Hematopoietic multipotent progenitor cell treated with erythropoietin and hydrocortisone succinate and interleukin-3 and kit ligand, for 6 days (in vitro differentiated cells): ENCODE data around the gene R3HDM4.
A peak's percentile ranks its signal among the peaks of the same experiment; 100 is the strongest.

ENCODE experiments used
- DNase-seq: peaks from one replicate; pipeline ENCODE4 v3.0.0-alpha.2; 2015

R3HDM4 gene

DNA sequence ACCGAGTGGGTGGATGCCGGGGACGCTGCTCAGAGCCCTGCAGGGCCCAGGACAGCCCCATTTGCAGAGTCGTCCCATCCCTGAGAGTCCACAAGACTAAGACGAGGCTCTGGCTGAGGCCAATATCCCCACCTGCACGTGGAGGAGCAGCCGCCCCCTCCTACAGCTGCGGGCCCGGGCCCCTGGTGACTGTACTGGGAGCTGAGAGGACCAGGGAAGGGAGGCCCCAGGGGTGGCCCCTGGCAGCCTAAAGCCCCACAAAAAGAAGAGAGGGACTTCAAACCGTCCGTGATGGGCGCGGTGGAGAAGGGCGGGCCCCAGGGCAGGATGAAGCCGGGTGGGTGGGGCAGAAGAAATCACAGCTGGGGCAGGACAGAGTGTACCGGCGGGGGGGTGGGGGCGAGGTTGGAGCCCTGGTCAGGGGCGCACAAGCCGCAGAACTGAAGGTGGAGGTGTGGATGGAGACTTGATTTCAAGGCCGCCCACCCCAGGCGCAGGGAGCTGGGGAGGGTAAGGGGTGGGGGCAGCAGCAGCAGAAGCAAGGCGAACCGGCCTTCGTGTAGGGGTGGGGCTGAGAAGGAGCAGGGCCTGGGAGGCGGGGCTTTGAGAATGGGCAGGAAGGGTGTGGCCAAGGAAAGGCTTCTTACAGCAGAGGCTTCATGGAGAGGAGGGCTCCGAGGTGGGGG is 40.6 kb downstream of the R3HDM4 start:
- peak; percentile 98 for DNase-seq

DNA sequence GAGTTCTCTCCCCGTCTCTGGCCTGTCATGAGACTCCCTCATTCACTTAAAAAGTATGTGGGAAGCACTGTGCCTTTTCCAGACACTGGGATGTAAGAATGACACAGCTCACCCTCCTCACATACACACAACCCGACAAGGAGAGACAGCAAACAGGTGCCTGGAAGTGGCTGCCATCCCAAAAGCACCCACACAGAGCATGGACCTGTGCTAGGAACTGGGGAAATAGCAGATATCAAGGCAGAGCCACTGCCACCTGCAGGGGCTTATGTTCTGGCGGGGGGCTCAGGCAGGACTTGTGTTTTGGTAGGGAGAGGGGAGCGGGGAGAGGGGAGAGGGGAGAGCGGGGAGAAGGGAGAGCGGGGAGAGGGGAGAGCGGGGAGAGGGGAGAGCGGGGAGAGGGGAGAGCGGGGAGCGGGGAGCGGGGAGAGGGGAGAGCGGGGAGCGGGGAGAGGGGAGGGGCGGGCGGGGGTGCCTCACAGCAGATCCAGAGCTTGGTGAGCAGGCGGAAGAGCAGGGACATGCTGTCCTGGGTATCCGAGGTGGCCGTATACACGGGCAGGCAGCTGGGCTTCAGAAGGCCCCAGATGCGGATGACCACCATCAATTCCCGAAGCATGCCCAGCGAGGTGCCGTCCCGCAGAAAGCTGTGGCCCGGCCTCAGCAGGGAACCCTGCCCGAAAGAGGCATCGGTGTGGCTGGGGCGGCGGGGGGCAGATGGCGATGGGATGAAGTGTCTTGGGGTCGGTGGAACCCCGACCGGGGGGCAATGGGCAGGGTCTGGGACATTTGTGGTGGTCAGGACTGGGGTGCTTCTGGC is 41.4 kb downstream of the R3HDM4 start:
- no peak for DNase-seq

DNA sequence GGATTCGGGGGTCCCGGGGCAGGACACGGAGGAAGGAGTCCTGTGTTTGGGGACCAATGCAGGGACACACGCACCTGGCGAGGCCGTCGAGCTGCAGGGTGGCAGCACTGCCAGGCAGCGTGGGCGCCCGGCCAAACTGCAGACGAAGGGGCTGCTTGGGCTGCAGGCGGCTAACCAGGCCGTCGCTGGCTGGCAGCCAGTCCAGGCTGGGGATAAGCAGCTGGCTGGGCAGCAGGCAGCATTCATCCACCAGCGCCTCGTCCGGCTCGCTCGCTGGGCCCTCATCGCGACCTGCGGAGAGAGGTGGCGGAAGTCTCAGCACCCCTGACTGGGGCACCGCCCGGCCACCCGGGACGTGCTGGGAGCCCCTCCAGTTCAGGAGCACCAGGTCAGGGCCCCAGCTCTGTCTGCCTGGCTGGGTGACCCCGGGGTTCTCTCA is 42.0 kb downstream of the R3HDM4 start:
- DNase-seq = no peak

DNA sequence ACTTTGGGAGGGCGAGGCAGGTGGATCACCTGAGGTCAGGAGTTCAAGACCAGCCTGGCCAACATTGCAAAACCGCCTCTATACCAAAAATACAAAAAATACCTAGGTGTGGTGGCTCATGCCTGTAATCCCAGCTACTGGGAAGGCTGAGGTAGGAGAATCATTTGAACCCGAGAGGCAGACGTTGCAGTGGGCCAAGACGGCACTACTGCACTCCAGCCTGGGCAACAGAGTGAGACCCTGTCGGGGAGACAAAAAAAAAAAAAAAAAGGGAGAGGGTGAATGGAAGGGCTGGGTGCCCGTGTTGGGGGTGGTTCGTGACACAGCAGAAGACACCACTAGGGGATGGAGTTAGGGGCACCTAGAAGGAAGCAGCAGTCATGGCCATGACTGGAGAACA is 42.7 kb downstream of the R3HDM4 start:
- DNase-seq = no peak

DNA sequence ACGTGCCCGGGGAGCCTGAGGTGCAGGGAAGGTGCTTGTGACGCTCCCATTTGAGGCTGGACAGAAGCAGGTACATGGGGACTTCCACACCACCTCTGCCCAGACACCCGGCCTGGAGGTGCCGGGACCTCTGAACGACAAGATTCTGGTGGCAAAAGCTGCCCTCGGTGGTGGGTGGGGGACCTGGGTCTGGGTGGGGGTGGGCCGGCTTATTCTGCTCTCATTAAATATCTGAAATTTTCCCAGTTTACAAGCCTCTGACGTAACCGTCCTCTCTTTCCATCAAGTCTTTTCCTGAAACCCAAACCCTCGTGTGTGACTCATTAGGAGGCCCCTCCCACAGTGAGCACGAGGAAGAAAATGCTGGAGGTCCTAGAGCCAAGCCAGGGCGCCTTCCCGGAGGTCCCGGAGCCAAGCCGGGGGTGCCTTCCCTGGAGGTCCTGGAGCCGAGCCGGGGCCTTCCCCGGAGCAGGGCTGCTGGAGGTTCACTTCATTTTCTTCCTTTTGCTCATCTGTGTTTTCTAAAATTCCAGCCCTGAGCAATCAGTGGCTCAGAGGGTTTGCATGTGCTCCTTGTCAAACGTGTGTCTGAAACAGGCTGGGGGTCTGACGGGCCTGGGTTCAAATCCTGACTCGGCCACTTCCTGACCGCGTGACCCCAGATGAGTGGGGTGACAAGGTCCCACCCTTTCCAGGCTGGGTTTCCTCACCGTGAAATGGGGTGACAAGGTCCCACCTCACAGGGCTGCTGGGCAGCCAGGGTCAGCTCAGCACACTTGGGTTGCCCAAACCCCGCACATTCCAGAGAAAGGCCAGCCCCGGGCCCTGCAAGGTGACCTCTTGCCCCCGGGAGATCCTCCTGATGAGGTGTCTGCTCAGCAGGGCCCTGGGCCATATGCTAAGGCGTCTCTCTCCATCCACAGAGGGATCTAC is 43.5 kb downstream of the R3HDM4 start:
- DNase-seq = no peak

DNA sequence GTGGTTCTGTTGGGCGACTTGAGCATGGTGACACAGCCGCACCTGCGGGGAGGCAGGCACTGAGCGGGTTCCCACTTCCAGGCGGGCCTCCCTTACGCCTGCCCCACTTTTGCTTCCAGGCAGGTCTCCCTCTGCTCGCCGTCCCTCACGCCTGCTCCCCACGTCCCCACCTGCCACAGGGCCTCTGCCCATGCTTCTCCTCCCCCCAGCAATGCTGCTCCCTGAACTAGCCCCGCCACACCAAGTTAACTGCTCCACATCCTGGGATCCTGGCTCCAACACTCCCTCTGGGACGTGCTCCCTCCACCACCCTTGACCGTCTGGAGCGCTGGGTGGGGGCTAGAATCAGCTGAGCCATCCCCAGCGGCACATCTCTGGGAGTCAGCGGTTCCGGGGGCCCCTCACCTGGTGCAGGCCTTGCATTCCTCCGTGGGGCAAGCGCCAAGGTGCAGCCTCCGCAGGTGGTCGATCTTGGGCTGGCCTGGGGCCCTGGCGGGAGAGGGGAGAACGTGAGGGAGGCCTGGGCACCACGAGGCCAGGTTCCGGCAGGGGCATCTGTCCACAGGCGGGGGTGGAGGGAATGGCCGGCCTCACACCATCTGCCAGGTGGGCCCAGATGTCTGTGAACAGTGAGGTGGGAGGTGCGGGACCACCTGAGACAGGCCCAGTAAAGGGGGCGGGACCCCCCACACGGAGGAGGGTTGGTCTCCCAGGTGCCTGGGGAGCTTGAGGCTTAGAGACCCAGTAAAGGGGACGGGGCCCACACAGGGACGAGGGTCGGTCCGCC is 44.4 kb downstream of the R3HDM4 start:
- DNase-seq = no peak

DNA sequence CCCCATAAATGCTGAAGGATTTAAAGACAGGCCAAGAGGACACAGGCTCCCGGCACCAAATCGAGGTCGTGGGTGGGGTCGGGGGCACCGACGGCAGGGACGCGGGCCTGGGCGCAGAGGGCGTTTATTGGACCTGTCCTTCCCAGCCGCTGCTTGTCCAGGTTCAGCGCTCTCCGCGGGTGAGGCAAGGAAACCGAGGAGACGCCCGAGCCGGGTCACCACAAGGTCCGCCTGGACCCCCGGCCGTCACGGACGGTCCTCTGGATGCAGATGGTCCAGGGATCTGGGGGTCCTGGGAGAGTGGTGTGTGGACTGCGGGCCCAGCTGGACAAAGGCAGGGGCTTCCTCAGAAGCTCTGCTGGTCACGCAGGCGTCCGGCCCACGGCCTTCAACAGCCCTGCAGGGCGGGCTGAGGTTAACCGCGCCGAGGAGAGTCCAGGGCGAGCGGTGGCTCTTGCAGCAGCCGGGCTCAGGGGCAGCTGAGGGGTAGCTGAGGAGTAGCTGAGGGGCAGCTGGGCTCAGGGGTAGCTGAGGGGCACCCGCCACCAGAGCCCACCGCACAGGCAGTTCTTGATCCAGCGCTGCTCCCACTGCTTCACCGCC is 45.1 kb downstream of the R3HDM4 start:
- no peak for DNase-seq

DNA sequence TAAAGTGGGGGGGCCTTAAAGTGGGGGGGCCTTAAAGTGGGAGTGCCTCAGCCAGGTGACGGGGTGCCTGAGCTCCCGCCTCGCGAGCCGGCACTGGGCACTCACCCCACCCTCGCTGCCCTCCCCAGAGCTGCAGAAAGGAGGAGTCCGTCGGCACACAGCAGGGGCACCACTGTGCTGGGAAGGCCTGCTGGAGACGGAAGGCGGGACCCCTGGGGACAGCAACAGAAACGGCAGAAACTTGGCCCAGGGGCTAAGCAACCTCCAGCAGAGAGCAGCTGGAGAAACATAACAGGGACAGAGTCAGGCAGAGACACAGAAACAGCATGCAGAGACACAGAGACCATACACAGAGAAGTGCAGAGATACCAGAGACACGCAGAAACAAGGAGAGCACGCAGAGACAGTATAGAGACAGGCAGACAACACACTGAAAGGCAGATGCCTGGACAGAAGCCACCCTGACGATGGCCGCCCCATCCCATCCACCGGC is 45.7 kb downstream of the R3HDM4 start:
- no peak for DNase-seq

DNA sequence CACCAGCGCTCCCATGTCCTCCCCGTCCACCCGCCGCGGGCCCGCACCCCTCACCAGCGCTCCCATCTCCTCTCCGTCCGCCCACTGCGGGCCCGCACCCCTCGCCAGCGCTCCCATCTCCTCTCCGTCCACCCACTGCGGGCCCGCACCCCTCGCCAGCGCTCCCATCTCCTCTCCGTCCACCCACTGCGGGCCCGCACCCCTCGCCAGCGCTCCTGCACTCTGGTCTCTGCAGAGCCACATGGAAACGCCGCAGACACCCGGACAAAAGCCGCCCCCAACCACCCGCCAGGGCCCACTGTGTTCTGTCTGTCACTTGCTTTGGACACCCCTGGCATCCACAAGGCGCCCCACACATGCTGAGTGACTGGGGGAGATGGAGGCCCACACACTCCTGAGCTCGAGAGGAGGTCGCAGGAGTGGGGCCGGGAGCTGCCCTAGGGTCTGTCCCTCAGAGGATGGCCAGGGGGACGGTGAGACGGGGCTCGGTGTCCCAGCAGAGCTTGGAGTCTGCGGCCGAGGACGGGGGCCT is 46.2 kb downstream of the R3HDM4 start:
- no peak for DNase-seq

DNA sequence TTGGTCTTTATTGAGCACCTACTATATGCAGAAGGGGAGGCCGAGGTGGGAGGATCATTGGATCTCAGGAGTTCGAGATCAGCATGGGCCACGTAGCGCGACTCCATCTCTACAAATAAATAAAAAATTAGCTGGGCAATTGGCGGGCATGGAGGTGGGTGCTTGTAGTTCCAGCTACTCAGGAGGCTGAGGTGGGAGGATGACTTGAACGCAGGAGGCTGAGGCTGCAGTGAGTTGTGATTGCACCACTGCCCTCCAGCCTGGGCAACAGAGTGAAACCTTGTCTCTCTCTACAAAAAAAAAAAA is 49.8 kb downstream of the R3HDM4 start:
- no peak for DNase-seq

DNA sequence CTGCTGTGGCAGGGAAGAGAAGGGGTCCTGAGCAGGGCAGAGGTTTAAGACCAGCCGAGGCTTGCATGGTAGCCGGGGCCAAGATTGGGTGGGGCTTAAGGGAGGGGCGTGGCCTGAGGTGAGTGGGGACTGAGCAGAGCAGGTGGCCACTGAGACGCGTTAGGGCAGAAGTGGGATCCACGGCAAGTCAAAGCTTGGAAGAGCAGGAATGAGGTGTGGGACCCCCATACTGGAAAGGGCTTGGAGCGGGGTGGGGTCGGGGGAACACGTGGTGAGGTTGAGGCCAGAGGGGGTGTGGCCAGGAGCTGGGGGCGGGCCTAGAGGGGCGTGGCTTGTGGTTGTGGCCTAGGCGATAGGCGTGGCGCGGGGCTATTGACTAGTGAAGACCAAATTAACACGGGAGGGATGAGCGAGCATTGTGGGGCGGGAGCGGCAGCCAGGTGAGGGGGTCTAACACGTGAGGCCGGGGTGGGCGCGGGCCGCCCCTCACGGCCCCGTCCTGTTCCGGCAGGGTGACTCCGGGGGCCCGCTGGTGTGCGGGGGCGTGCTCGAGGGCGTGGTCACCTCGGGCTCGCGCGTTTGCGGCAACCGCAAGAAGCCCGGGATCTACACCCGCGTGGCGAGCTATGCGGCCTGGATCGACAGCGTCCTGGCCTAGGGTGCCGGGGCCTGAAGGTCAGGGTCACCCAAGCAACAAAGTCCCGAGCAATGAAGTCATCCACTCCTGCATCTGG is 50.3 kb downstream of the R3HDM4 start:
- peak; percentile 94 for DNase-seq

DNA sequence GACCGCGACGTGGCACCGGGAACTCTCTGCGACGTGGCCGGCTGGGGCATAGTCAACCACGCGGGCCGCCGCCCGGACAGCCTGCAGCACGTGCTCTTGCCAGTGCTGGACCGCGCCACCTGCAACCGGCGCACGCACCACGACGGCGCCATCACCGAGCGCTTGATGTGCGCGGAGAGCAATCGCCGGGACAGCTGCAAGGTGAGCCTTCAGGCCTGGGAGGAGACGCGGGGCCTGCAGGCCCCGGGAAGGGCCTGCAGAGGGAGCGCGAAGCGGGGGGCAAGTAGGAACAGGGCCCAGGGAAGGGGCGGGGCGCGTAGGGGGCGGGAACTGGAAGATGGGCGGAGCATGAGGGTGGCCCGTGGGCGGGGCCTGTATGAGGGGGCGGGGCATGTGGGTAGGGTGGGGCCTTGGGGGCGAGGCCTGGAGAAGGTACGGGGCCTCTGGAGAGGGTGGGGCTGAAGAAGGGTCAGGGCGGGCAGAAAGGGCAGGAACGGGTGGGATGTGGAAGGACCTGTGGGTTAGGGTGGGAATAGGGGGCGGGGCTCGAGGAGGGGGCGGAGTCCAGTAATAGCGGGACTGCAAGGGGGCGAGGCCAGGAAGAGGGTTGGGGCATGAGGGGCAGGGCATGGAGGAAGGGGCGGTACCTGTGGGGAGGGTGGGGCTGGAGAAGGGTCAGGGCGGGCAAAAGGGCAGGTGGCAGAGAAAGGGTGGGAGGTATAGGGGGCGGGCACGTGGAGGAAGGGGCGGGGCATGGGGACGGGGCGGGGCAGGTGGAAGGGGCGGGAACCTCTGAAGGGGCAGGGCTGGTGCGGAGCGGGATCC is 51.1 kb downstream of the R3HDM4 start:
- DNase-seq = peak; percentile 91

DNA sequence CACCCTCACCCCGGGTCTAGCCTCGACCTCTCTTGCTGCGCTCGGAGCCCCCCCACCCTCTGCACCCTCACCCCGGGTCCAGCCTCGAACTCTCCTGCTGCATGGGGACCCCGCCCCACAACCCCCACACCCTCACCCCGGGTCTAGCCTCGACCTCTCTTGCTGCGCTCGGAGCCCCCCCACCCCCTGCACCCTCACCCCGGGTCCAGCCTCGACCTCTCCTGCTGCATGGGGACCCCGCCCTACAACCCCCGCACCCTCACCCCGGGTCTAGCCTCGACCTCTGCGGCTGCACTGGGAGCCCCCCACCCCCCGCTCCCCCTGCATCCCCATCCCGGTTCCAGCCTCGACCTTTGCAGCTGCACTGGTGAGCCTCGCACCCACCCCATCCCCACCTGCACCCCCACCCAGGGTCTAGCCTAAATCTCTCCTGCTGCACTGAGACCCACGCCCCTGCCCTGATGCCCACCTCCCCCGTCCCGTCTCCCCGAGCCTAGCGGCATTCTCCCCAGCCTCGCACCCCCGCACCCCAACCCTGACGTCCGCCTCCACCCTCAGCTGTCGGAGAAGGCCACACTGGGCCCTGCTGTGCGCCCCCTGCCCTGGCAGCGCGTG is 51.8 kb downstream of the R3HDM4 start:
- no peak for DNase-seq

DNA sequence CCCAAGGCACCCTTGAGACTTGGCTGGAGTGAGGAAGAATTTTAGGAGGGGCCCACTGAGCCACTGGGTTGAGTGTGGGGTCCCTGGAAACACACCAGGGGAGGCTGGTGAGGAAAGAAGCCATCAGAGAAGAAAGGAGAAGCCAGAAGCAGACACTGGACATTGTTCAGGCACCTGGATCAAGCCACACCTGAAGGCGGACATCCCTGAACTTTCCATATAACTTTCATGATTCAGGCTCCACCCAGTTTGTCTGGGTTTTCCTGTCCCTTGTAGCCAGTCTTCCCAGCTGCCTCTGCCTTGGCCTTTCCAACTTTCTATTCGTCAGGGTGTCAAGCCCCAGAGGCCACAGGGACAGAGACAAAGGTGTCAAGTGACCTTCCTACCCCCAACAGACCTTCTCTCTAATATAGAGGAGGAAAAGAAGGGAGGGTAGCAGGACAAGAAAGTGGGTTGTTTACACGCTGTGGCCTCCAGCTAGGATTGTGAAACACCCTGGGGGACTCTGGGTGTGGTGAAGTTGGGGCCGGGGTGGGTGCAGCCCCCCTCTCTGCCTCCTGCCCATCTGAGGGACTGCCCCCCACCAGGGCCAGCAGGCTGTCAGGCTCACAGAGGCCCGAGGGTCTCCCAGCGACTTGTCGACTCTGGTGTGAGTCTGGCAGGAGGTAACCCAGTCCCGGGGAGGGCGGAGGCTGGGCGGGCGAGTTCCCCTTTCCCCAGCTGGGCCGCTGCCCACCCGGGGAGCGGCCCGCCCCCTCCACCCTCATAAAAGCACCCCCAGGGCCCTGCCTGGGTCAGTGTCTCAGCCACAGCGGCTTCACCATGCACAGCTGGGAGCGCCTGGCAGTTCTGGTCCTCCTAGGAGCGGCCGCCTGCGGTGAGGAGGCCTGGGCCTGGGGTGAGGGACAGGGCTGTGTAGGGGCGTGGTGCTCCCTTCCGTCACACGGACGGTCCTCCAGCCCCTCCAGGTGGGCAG is 53.9 kb downstream of the R3HDM4 start, which contains the start of gene CFD:
CFD (plus strand) TSS at position 797 of the 976 bp plus-strand sequence; CDS start at position 823, 26 bp downstream.
- DNase-seq = peak; percentile 50

DNA sequence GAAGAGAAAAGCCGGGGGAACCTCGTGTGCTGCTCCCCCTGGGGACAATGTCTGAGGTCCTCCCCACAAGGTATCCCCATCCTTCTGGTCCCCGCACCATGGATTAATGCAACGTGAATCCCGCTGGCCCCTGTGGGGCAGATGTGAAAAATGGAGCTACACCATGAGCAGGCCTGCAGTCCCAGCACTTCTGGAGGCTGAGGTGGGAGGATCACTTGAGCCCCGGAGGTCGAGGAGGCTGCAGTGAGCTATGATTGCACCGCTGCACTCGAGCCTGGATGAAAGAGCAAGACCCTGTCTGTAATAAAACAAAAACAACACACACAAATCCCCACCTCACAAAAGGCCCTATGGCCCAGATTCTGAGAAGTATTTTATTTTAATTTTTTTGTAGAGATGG is 54.7 kb downstream of the R3HDM4 start:
- no peak for DNase-seq

DNA sequence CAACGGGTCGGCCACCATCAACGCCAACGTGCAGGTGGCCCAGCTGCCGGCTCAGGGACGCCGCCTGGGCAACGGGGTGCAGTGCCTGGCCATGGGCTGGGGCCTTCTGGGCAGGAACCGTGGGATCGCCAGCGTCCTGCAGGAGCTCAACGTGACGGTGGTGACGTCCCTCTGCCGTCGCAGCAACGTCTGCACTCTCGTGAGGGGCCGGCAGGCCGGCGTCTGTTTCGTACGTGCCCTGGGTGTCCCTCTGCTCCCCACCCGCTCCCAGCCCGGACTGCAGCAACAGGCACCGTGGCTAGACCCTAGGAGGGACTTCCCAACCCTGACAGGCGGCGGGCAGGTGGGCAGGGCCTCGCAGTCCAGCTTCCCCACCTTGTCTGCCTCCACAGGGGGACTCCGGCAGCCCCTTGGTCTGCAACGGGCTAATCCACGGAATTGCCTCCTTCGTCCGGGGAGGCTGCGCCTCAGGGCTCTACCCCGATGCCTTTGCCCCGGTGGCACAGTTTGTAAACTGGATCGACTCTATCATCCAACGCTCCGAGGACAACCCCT is 57.4 kb downstream of the R3HDM4 start:
- no peak for DNase-seq

DNA sequence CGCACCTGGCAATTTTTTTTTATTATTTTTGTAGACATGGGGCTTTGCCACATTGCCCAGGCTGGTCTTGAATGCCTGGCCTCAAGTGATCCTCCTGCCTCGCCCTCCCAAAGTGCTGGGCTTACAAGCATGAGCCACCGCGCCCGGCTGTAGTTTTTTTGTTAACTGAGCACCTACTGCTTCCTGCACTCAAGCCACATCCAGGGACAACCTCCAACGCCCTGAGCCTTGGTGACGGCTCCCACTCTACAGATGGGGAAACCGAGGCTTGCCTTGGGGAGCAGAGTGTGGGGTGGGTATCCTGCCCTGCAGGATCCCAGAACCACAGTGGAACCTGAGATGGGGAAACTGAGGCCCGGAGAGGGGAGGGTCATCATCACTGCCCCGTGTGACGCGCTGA is 57.9 kb downstream of the R3HDM4 start:
- DNase-seq = no peak

DNA sequence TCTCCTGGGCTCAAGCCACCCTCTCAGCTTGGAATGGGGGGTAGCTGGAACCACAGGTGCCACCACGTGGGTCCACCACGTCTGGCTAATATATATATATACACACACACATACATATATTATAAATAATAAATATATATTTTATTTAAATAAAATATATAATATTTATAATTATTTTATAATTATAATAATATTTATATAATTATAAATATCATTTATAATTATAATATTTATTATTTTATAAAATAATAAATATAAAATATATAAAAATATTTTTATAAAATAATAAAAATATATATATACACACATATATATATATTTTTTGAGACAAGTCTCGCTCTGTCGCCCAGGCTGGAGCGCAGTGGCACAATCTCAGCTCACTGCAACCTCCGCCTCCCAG is 58.5 kb downstream of the R3HDM4 start:
- DNase-seq = no peak
